ENCODE measurements around the gene TUT1.
A peak's percentile ranks its signal among the peaks of the same experiment; 100 is the strongest.

The TUT1 gene

GRCh38 chr11:62599069-62599696 lies 7.9 kb upstream of the TUT1 start:
- no peak overlapping the region for H3K4ac ChIP-seq (ENCODE audit: low read length)
- H3K4me2 ChIP-seq (ENCODE audit: insufficient read depth, low read length, poor library complexity, severe bottlenecking): no peak overlapping the region
- H2BK5ac ChIP-seq (ENCODE audit: low read length): no peak overlapping the region
- WGBS, 2 donors (ENCODE audit: extremely low coverage in 2 of 2, insufficient read length in 2 of 2, insufficient replicate concordance in 1 of 2): 100% methylated on average over 2 of the region's 7 CpGs; no CpG with 5 or more reads in 1 of the 2 donors
- no peak overlapping the region for H2AFZ ChIP-seq (ENCODE audit: low read length)
- H2BK15ac ChIP-seq (ENCODE audit: low read length): no peak overlapping the region
- peak; percentile 59 for DNase-seq (ENCODE audit: low spot score)
- H3K4me3 ChIP-seq (ENCODE audit: low read length in 2 of 2): peak overlapping the region in 1 of 2 donors; percentile 84
- no peak overlapping the region for H3K18ac ChIP-seq (ENCODE audit: low read length)
- no peak overlapping the region for H2AK5ac ChIP-seq (ENCODE audit: low read depth, low read length)
- peaks cover 43 to 64% of the 10 kb centered on the region in 2 donors for H3K36me3 ChIP-seq (replicated peaks in 1 of 2; ENCODE audit: control insufficient read depth in 2 of 2, insufficient read depth in 2 of 2, low read length in 2 of 2)
- no peak overlapping the region for H3K14ac ChIP-seq (ENCODE audit: low read length)
- H3K79me1 ChIP-seq (ENCODE audit: low read depth, low read length): peaks cover 8% of the 10 kb centered on the region
- H2BK120ac ChIP-seq (ENCODE audit: low read depth, low read length): no peak overlapping the region
- H3K9me3 ChIP-seq (replicated peaks in 1 of 2; ENCODE audit: control insufficient read depth in 2 of 2, insufficient read depth in 1 of 2, low read depth in 1 of 2, low read length in 2 of 2): no peaks in the 10 kb centered on the region
- no peak overlapping the region for H2BK12ac ChIP-seq (ENCODE audit: low read length)
- peaks cover 9 to 25% of the 10 kb centered on the region in 2 donors for H3K4me1 ChIP-seq (ENCODE audit: control insufficient read depth in 2 of 2, insufficient read depth in 1 of 2, low read depth in 1 of 2, low read length in 2 of 2)
- H3K27ac ChIP-seq (replicated peaks; ENCODE audit: low read length): no peak overlapping the region
- H4K91ac ChIP-seq (ENCODE audit: low read depth, low read length, poor library complexity): no peak overlapping the region
- H3K9ac ChIP-seq (ENCODE audit: low read depth, low read length, poor library complexity): no peak overlapping the region
- peaks cover 0 to 17% (median 0%) of the 10 kb centered on the region in 3 experiments for H3K27me3 ChIP-seq (ENCODE audit: control insufficient read depth in 3 of 3, insufficient read depth in 3 of 3, low read depth in 1 of 3, low read length in 3 of 3)
- no peak overlapping the region for H4K8ac ChIP-seq (ENCODE audit: low read depth, low read length)
- H3K23ac ChIP-seq (ENCODE audit: low read depth, low read length, poor library complexity): no peak overlapping the region

- Histone ChIP-seq H3K27me3 (ENCODE audit: control insufficient read depth in 3 of 3, insufficient read depth in 3 of 3, low read depth in 1 of 3, low read length in 3 of 3) (no peaks in the 10 kb centered on the region), H3K9ac (ENCODE audit: low read depth, low read length, poor library complexity) (no peak overlapping the region), H3K9me3 (replicated peaks in 1 of 2; ENCODE audit: control insufficient read depth in 2 of 2, insufficient read depth in 1 of 2, low read depth in 1 of 2, low read length in 2 of 2) (no peaks in the 10 kb centered on the region), H2BK5ac (ENCODE audit: low read length) (no peak overlapping the region), H2BK12ac (ENCODE audit: low read length) (no peak overlapping the region), H3K27ac (replicated peaks; ENCODE audit: low read length) (no peak overlapping the region), H4K91ac (ENCODE audit: low read depth, low read length, poor library complexity) (no peak overlapping the region), H2AK5ac (ENCODE audit: low read depth, low read length) (no peak overlapping the region), H3K79me1 (ENCODE audit: low read depth, low read length) (no peaks in the 10 kb centered on the region), H2BK15ac (ENCODE audit: low read length) (no peak overlapping the region), H4K8ac (ENCODE audit: low read depth, low read length) (no peak overlapping the region), H2AFZ (ENCODE audit: low read length) (no peak overlapping the region), H3K23ac (ENCODE audit: low read depth, low read length, poor library complexity) (no peak overlapping the region), H3K4ac (ENCODE audit: low read length) (no peak overlapping the region), H3K18ac (ENCODE audit: low read length) (no peak overlapping the region), H3K4me3 (ENCODE audit: low read length in 2 of 2) (no peak overlapping the region), H3K14ac (ENCODE audit: low read length) (no peak overlapping the region), H3K36me3 (replicated peaks in 1 of 2; ENCODE audit: control insufficient read depth in 2 of 2, insufficient read depth in 2 of 2, low read length in 2 of 2) (peaks cover 51 to 76% of the 10 kb centered on the region in 2 donors), H2BK120ac (ENCODE audit: low read depth, low read length) (no peak overlapping the region), H3K4me2 (ENCODE audit: insufficient read depth, low read length, poor library complexity, severe bottlenecking) (no peak overlapping the region), H3K4me1 (ENCODE audit: control insufficient read depth in 2 of 2, insufficient read depth in 1 of 2, low read depth in 1 of 2, low read length in 2 of 2) (peaks cover 11 to 22% of the 10 kb centered on the region in 2 donors)
- DNase-seq (ENCODE audit: low spot score): no peak
- WGBS, 2 donors (ENCODE audit: extremely low coverage in 2 of 2, insufficient read length in 2 of 2, insufficient replicate concordance in 1 of 2): no CpG with 5 or more reads among the region's 8 CpGs
Measured at GRCh38 chr11:62595124-62595523, 3.8 kb upstream of the TUT1 start.

GRCh38 chr11:62593434-62594044 lies 2.2 kb upstream of the TUT1 start:
- no peak overlapping the region for H3K4me2 ChIP-seq (ENCODE audit: insufficient read depth, low read length, poor library complexity, severe bottlenecking)
- no CpG with 5 or more reads among the region's 13 CpGs for WGBS, 2 donors (ENCODE audit: extremely low coverage in 2 of 2, insufficient read length in 2 of 2, insufficient replicate concordance in 1 of 2)
- peaks cover 47 to 66% of the 10 kb centered on the region in 2 donors for H3K36me3 ChIP-seq (replicated peaks in 1 of 2; ENCODE audit: control insufficient read depth in 2 of 2, insufficient read depth in 2 of 2, low read length in 2 of 2)

GRCh38 chr11:62592989-62593421 lies 1.7 kb upstream of the TUT1 start:
- Histone ChIP-seq H2BK15ac (ENCODE audit: low read length) (no peak overlapping the region), H3K27ac (replicated peaks; ENCODE audit: low read length) (no peak overlapping the region), H2BK5ac (ENCODE audit: low read length) (no peak overlapping the region), H3K27me3 (ENCODE audit: control insufficient read depth in 3 of 3, insufficient read depth in 3 of 3, low read depth in 1 of 3, low read length in 3 of 3) (no peaks in the 10 kb centered on the region), H3K4ac (ENCODE audit: low read length) (no peak overlapping the region), H4K91ac (ENCODE audit: low read depth, low read length, poor library complexity) (no peak overlapping the region), H4K8ac (ENCODE audit: low read depth, low read length) (no peak overlapping the region), H3K79me1 (ENCODE audit: low read depth, low read length) (peaks cover 3% of the 10 kb centered on the region), H3K14ac (ENCODE audit: low read length) (no peak overlapping the region), H3K4me2 (ENCODE audit: insufficient read depth, low read length, poor library complexity, severe bottlenecking) (no peak overlapping the region), H2AK5ac (ENCODE audit: low read depth, low read length) (no peak overlapping the region), H3K4me1 (ENCODE audit: control insufficient read depth in 2 of 2, insufficient read depth in 1 of 2, low read depth in 1 of 2, low read length in 2 of 2) (peaks cover 7 to 8% of the 10 kb centered on the region in 2 donors), H2AFZ (ENCODE audit: low read length) (no peak overlapping the region), H3K9me3 (replicated peaks in 1 of 2; ENCODE audit: control insufficient read depth in 2 of 2, insufficient read depth in 1 of 2, low read depth in 1 of 2, low read length in 2 of 2) (no peaks in the 10 kb centered on the region), H3K36me3 (replicated peaks in 1 of 2; ENCODE audit: control insufficient read depth in 2 of 2, insufficient read depth in 2 of 2, low read length in 2 of 2) (peaks cover 44 to 66% of the 10 kb centered on the region in 2 donors), H2BK120ac (ENCODE audit: low read depth, low read length) (no peak overlapping the region), H3K18ac (ENCODE audit: low read length) (no peak overlapping the region), H3K23ac (ENCODE audit: low read depth, low read length, poor library complexity) (no peak overlapping the region), H2BK12ac (ENCODE audit: low read length) (no peak overlapping the region), H3K9ac (ENCODE audit: low read depth, low read length, poor library complexity) (no peak overlapping the region), H3K4me3 (ENCODE audit: low read length in 2 of 2) (no peak overlapping the region)
- DNase-seq (ENCODE audit: low spot score): no peak
- WGBS, 2 donors (ENCODE audit: extremely low coverage in 2 of 2, insufficient read length in 2 of 2, insufficient replicate concordance in 1 of 2): no CpG with 5 or more reads among the region's 8 CpGs

More at GRCh38 chr11:62593434-62594044, 2.2 kb upstream of the TUT1 start:
- H2AK5ac ChIP-seq (ENCODE audit: low read depth, low read length): peak overlapping the region; percentile 11
- no peak overlapping the region for H2BK5ac ChIP-seq (ENCODE audit: low read length)
- H4K8ac ChIP-seq (ENCODE audit: low read depth, low read length): peak overlapping the region; percentile 83
- H3K4me1 ChIP-seq (ENCODE audit: control insufficient read depth in 2 of 2, insufficient read depth in 1 of 2, low read depth in 1 of 2, low read length in 2 of 2): peaks cover 7 to 8% of the 10 kb centered on the region in 2 donors
- no peak overlapping the region for H3K14ac ChIP-seq (ENCODE audit: low read length)
- no peak overlapping the region for H3K4ac ChIP-seq (ENCODE audit: low read length)
- H2BK12ac ChIP-seq (ENCODE audit: low read length): no peak overlapping the region
- no peak overlapping the region for H3K9ac ChIP-seq (ENCODE audit: low read depth, low read length, poor library complexity)
- H3K23ac ChIP-seq (ENCODE audit: low read depth, low read length, poor library complexity): peak overlapping the region; percentile 60
- H3K18ac ChIP-seq (ENCODE audit: low read length): no peak overlapping the region
- peaks cover 3% of the 10 kb centered on the region for H3K79me1 ChIP-seq (ENCODE audit: low read depth, low read length)
- H4K91ac ChIP-seq (ENCODE audit: low read depth, low read length, poor library complexity): no peak overlapping the region
- no peak overlapping the region for H3K4me3 ChIP-seq (ENCODE audit: low read length in 2 of 2)
- no peak overlapping the region for H3K27ac ChIP-seq (replicated peaks; ENCODE audit: low read length)
- no peak overlapping the region for H2AFZ ChIP-seq (ENCODE audit: low read length)
- DNase-seq (ENCODE audit: low spot score): peak; percentile 70
- no peak overlapping the region for H2BK120ac ChIP-seq (ENCODE audit: low read depth, low read length)
- no peak overlapping the region for H2BK15ac ChIP-seq (ENCODE audit: low read length)
- H3K27me3 ChIP-seq (ENCODE audit: control insufficient read depth in 3 of 3, insufficient read depth in 3 of 3, low read depth in 1 of 3, low read length in 3 of 3): no peaks in the 10 kb centered on the region
- H3K9me3 ChIP-seq (replicated peaks in 1 of 2; ENCODE audit: control insufficient read depth in 2 of 2, insufficient read depth in 1 of 2, low read depth in 1 of 2, low read length in 2 of 2): no peaks in the 10 kb centered on the region

Data from neuronal stem cell (in vitro differentiated cells).